ENCODE data around the gene IL1RAP.

- no peak for TF ChIP-seq EZH2phosphoT487 (IDR thresholded peaks at IDR 0.05; ENCODE audit: insufficient read depth, low read depth)
- TF ChIP-seq EZH2 (IDR thresholded peaks at IDR 0.05; ENCODE audit: insufficient read depth, poor library complexity, severe bottlenecking), result no peak
Observed at GRCh38 chr3:190543671-190544070, 29.8 kb downstream of the IL1RAP start.

Measured in GM23248 (cell line).